ENCODE results near the gene CD274. TPM values are rescaled to one million over a fixed set of nuclear protein-coding genes. Genes with fewer than 3 reads are reported as not detected.

Gene CD274
- total RNA-seq, 2 donors from 2014 or later = 2.2 to 7.3 TPM

DNA sequence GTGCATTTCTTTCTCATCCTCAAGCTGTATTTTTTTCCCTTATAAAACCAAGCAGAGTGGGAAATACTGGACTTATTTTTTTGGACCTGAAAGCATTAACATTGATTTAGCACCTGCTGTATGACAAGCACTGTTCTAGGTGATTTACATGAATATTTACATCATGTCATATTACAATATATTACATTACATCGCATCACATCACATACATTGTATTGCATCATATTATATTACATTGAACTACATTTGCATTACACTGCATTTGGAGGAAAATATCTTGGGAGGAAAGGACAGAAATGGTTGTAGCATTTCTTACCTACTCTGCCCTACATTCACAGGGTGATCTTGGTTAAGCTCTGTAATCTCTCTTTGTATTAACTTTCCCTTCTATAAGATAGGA lies 48.8 kb downstream of the CD274 start:
- Histone ChIP-seq H3K27ac (no peak overlapping the region), H3K36me3 (no peaks in the 10 kb centered on the region), H3K4me3 (no peak overlapping the region), H3K4me1 (ENCODE audit: control insufficient read depth in 1 of 2, low read depth in 2 of 2) (peaks cover 0 to 13% of the 10 kb centered on the region in 2 donors), H3K9me3 (no peaks in the 10 kb centered on the region), H3K27me3 (replicated peaks; ENCODE audit: insufficient read depth) (no peaks in the 10 kb centered on the region)
- TF ChIP-seq CTCF (IDR thresholded peaks at IDR 0.05) = no peak
- DNase-seq (ENCODE audit: low spot score) = no peak
- ATAC-seq (ENCODE audit: insufficient number of reproducible peaks, low FRiP score, low read depth) = no peak

DNA sequence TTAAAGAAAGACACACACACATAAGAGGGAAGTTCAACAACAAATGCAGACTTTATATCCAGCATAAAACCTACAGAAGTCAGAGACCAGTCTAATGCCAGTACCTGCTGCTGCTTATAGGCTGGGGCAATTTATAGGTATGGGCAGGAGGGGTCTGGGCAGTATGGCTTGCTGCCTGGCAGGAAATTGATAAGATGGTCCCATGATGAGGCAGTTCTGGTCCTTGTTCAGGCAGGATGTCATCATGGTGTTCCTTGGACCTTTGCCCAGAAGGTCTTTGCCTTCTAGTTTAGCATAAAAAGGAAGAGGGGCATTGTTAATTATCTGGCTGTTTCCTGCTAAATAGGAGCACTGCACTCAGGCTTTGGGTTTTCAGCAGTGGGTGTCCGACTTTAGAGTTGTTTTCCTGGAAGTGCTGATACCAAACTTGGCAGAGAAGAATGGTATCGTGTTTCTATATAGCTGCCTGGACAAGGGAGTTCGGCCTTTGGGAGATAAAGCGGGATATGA lies 49.6 kb downstream of the CD274 start:
- no peak for DNase-seq (ENCODE audit: low spot score)
- H3K4me3 ChIP-seq = no peak overlapping the region
- no peaks in the 10 kb centered on the region for H3K27me3 ChIP-seq (replicated peaks; ENCODE audit: insufficient read depth)
- no peaks in the 10 kb centered on the region for H3K9me3 ChIP-seq
- no peak for ATAC-seq (ENCODE audit: insufficient number of reproducible peaks, low FRiP score, low read depth)
- no peak for TF ChIP-seq CTCF (IDR thresholded peaks at IDR 0.05)
- no peaks in the 10 kb centered on the region for H3K36me3 ChIP-seq
- no peak overlapping the region for H3K27ac ChIP-seq
- H3K4me1 ChIP-seq (ENCODE audit: control insufficient read depth in 1 of 2, low read depth in 2 of 2) = peaks cover 0 to 12% of the 10 kb centered on the region in 2 donors

- H3K27ac ChIP-seq = no peak overlapping the region
- TF ChIP-seq CTCF (IDR thresholded peaks at IDR 0.05) = no peak
- H3K27me3 ChIP-seq (replicated peaks; ENCODE audit: insufficient read depth) = no peaks in the 10 kb centered on the region
- peaks cover 0 to 12% of the 10 kb centered on the region in 2 donors for H3K4me1 ChIP-seq (ENCODE audit: control insufficient read depth in 1 of 2, low read depth in 2 of 2)
- ATAC-seq (ENCODE audit: insufficient number of reproducible peaks, low FRiP score, low read depth) (no peak), DNase-seq (ENCODE audit: low spot score) (no peak)
- H3K36me3 ChIP-seq = no peaks in the 10 kb centered on the region
- no peaks in the 10 kb centered on the region for H3K9me3 ChIP-seq
- no peak overlapping the region for H3K4me3 ChIP-seq
These were observed 50.3 kb downstream of the CD274 start for GRCh38 chr9:5500441-5501235.

DNA sequence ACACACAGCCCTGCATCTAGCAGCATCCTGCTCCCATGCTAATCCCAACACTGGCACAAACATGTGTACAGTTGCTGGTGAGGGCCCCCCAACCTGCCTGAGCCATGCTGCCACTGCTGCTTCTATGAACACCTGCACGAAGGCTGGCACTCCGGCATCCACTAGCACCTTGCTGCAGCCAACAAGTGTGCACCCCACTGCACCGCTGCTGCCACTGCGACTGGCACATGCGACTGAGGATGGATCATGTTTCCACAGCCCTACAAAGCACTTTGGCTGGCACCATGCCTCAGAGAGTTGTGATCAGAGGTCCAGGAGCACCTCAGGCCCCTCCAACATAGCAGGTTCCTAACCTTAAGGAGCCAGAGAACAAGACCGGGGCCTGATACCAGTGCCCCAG lies 52.2 kb downstream of the CD274 start:
- Histone ChIP-seq H3K4me1 (ENCODE audit: control insufficient read depth in 1 of 2, low read depth in 2 of 2) (peaks cover 0 to 12% of the 10 kb centered on the region in 2 donors), H3K27ac (no peak overlapping the region), H3K9me3 (no peaks in the 10 kb centered on the region), H3K36me3 (no peaks in the 10 kb centered on the region), H3K27me3 (replicated peaks; ENCODE audit: insufficient read depth) (no peaks in the 10 kb centered on the region), H3K4me3 (no peak overlapping the region)
- TF ChIP-seq CTCF (IDR thresholded peaks at IDR 0.05) = no peak
- DNase-seq (ENCODE audit: low spot score) (no peak), ATAC-seq (ENCODE audit: insufficient number of reproducible peaks, low FRiP score, low read depth) (no peak)

DNA sequence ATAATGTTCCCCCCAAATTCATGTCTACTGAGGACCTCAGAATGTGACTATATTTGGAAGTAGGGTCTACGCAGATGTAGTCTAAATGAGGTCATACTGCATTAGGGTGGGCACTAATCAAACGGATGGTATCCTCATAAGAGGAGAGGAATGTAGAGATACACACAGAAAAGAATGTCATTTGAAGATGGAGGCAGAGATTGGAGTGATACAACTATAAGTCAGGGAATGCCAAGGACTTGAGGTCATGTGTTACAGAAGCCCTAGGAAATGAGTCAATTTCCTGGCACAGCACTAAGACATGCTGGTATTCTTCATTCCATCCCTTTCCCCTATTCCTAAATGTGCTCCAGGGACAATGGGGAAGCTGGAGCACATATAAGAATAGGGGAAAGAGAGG lies 59.2 kb downstream of the CD274 start:
- H3K27me3 ChIP-seq (replicated peaks; ENCODE audit: insufficient read depth) = no peaks in the 10 kb centered on the region
- no peak for TF ChIP-seq CTCF (IDR thresholded peaks at IDR 0.05)
- ATAC-seq (ENCODE audit: insufficient number of reproducible peaks, low FRiP score, low read depth) (no peak), DNase-seq (ENCODE audit: low spot score) (no peak)
- no peak overlapping the region for H3K4me3 ChIP-seq
- H3K36me3 ChIP-seq = no peaks in the 10 kb centered on the region
- H3K27ac ChIP-seq = peak overlapping the region; percentile 65
- no peaks in the 10 kb centered on the region for H3K9me3 ChIP-seq
- peaks cover 8 to 32% of the 10 kb centered on the region in 2 donors for H3K4me1 ChIP-seq (ENCODE audit: control insufficient read depth in 1 of 2, low read depth in 2 of 2)

All from thoracic aorta (tissue), 2 donors.